Liver (tissue), 9 donors: ENCODE measurements around the gene ZNF785. TPM values are rescaled to one million over a fixed set of nuclear protein-coding genes. Genes with fewer than 3 reads are reported as not detected.

Source experiments
- DNase-seq: peaks from one replicate; pipeline ENCODE4 v3.0.0-alpha.2; 2017; ENCODE audit warnings: low spot score
- H3K27ac ChIP-seq, 2 donors: one replicate each; pipeline ENCODE4 v1.7.0; 2013; ENCODE audit warnings: inconsistent platforms in 2 of 2, low read length in 2 of 2, control low read depth in 1 of 2, low read depth in 1 of 2, mild to moderate bottlenecking in 1 of 2
- H3K27me3 ChIP-seq, 4 donors: one replicate each; pipeline versions ENCODE4 v1.6.1 to v1.7.0; 2013; ENCODE audit warnings: low read length in 3 of 4, inconsistent platforms in 1 of 4, mild to moderate bottlenecking in 1 of 4, moderate library complexity in 1 of 4; ENCODE audit not compliant: control insufficient read depth in 4 of 4, insufficient read depth in 4 of 4
- H3K36me3 ChIP-seq, 4 donors: one replicate each; pipeline versions ENCODE4 v1.6.1 to v1.7.0; 2013; ENCODE audit warnings: low read length in 3 of 4, mild to moderate bottlenecking in 3 of 4, low read depth in 1 of 4, moderate library complexity in 1 of 4; ENCODE audit not compliant: control insufficient read depth in 4 of 4, insufficient read depth in 3 of 4
- H3K4me1 ChIP-seq, 4 donors: one replicate each; pipeline versions ENCODE4 v1.6.1 to v1.7.0; 2013; ENCODE audit warnings: low read length in 3 of 4, mild to moderate bottlenecking in 3 of 4, moderate library complexity in 1 of 4; ENCODE audit not compliant: control insufficient read depth in 4 of 4, insufficient read depth in 4 of 4
- H3K4me3 ChIP-seq, 3 donors: one replicate each; pipeline versions ENCODE4 v1.6.1 to v1.7.0; 2013; ENCODE audit warnings: low read length in 3 of 3, control low read depth in 1 of 3, low read depth in 1 of 3, mild to moderate bottlenecking in 1 of 3
- H3K9ac ChIP-seq, 2 donors: one replicate each; pipeline ENCODE4 v1.7.0; 2013; ENCODE audit warnings: low read length in 2 of 2, mild to moderate bottlenecking in 2 of 2, moderate library complexity in 2 of 2, control low read depth in 1 of 2, low read depth in 1 of 2
- H3K9me3 ChIP-seq, 4 donors: one replicate each; pipeline versions ENCODE4 v1.6.1 to v1.7.0; 2013; ENCODE audit warnings: low read length in 3 of 4; ENCODE audit not compliant: control insufficient read depth in 4 of 4
- ATF3 ChIP-seq: IDR thresholded peaks from 2 replicates; pipeline ENCODE4 v1.6.1; 2016; ENCODE audit warnings: antibody characterized with exemption
- CTCF ChIP-seq: fragments of 150-350 bp; IDR thresholded peaks from 2 replicates; pipeline ENCODE4 v1.5.1; 2017; ENCODE audit warnings: improper control_type of control experiment, low read depth, low read length; ENCODE audit not compliant: missing input control
- FOXA1 ChIP-seq: IDR thresholded peaks from 2 replicates; pipeline ENCODE4 v1.6.1; 2016; ENCODE audit warnings: antibody characterized with exemption
- FOXA2 ChIP-seq: IDR thresholded peaks from 2 replicates; pipeline ENCODE4 v1.6.1; 2016; ENCODE audit warnings: antibody characterized with exemption
- GABPA ChIP-seq, 2 donors: IDR thresholded peaks in 1 of 2; conservative IDR thresholded peaks in 1 of 2; 2 replicates each; pipeline ENCODE4 v1.6.1; 2016; ENCODE audit warnings: antibody characterized with exemption in 2 of 2, mild to moderate bottlenecking in 1 of 2, moderate library complexity in 1 of 2
- HNF4A ChIP-seq, 2 donors: conservative IDR thresholded peaks; 2 replicates each; pipeline ENCODE4 v1.6.1; 2016; ENCODE audit warnings: antibody characterized with exemption in 2 of 2, mild to moderate bottlenecking in 2 of 2
- HNF4G ChIP-seq: IDR thresholded peaks from 2 replicates; pipeline ENCODE4 v1.6.1; 2016; ENCODE audit warnings: antibody characterized with exemption
- JUND ChIP-seq, 2 donors: IDR thresholded peaks; 2 replicates each; pipeline ENCODE4 v1.6.1; 2016; ENCODE audit warnings: antibody characterized with exemption in 2 of 2
- MAX ChIP-seq: IDR thresholded peaks from 2 replicates; pipeline ENCODE4 v1.6.1; 2016; ENCODE audit warnings: antibody characterized with exemption
- NR2F2 ChIP-seq: IDR thresholded peaks from 2 replicates; pipeline ENCODE4 v1.6.1; 2016; ENCODE audit warnings: antibody characterized with exemption
- RAD21 ChIP-seq, 2 donors: IDR thresholded peaks; 2 replicates each; pipeline ENCODE4 v1.6.1; 2016; ENCODE audit warnings: antibody characterized with exemption in 2 of 2, mild to moderate bottlenecking in 2 of 2
- REST ChIP-seq: IDR thresholded peaks from 2 replicates; pipeline ENCODE4 v1.6.1; 2016; ENCODE audit warnings: antibody characterized with exemption, mild to moderate bottlenecking
- RXRA ChIP-seq, 2 donors: IDR thresholded peaks; 2 replicates each; pipeline ENCODE4 v1.6.1; 2017 to 2018; ENCODE audit warnings: antibody characterized with exemption in 2 of 2, mild to moderate bottlenecking in 1 of 2
- SP1 ChIP-seq: IDR thresholded peaks from 2 replicates; pipeline ENCODE4 v1.6.1; 2018; ENCODE audit warnings: antibody characterized with exemption, mild to moderate bottlenecking
- TAF1 ChIP-seq: conservative IDR thresholded peaks from 2 replicates; pipeline ENCODE4 v1.6.1; 2016; ENCODE audit warnings: antibody characterized with exemption, mild to moderate bottlenecking
- YY1 ChIP-seq: IDR thresholded peaks from 2 replicates; pipeline ENCODE4 v1.6.1; 2016; ENCODE audit warnings: antibody characterized with exemption, mild to moderate bottlenecking
- ZBTB33 ChIP-seq: IDR thresholded peaks from 2 replicates; pipeline ENCODE4 v1.6.1; 2016; ENCODE audit warnings: antibody characterized with exemption
- WGBS: extraction: QIAGEN DNeasy Blood & Tissue Kit; methylation state at CpG from one replicate; pipeline ENCODE4 v1.1.7; 2013; 5-methylcytosine and 5-hydroxymethylcytosine counted together
- polyA plus RNA-seq, 2 donors: library from polyadenylated mRNA; stranded (reverse) in 1 of 2; unstranded in 1 of 2; fragments of 200-250 nt in 1 of 2; fragments of >200 nt in 1 of 2; fragmentation: Nextera tagmentation in 1 of 2; extraction: Ambion mirVana in 1 of 2; gene quantifications; one replicate each; pipeline versions ENCODE4 v1.2.1 to v1.2.3, GENCODE V29; 2013 to 2015
- total RNA-seq, 2 donors: library from RNA; depleted of rRNA; stranded (reverse); fragments of >200 nt; gene quantifications; one replicate each; pipeline ENCODE4 v1.2.3, GENCODE V29; 2014
- donor health status: healthy.
- donor health status: healthy.
- donor health status: healthy.
- donor health status: healthy.
- donor health status: healthy.

The ZNF785 gene
- total and polyA plus RNA-seq, 4 donors = 1.8 to 5.9 (median 3.3) TPM

GRCh38 chr16:30567991-30568638, 17.4 kb downstream of the ZNF785 start:
- Histone ChIP-seq H3K27ac (no peak overlapping the region), H3K36me3 (peaks cover 0 to 1% (median 0%) of the 10 kb centered on the region in 4 donors), H3K9ac (no peak overlapping the region), H3K9me3 (no peaks in the 10 kb centered on the region), H3K4me1 (peaks cover 3 to 20% (median 13%) of the 10 kb centered on the region in 4 donors), H3K27me3 (no peaks in the 10 kb centered on the region), H3K4me3 (no peak overlapping the region)
- WGBS = 62% methylated on average over 6 of the region's 6 CpGs
- no peak for DNase-seq
- TF ChIP-seq RXRA (IDR thresholded peaks at IDR 0.05) (no peak), HNF4G (no peak), HNF4A (conservative IDR thresholded peaks at IDR 0.05) (no peak), ZBTB33 (no peak), FOXA1 (no peak), TAF1 (no peak), GABPA (IDR thresholded peaks at IDR 0.05 in 1 of 2, conservative IDR thresholded peaks at IDR 0.05 in 1 of 2) (no peak), FOXA2 (no peak), SP1 (no peak), YY1 (no peak), CTCF (no peak), RAD21 (IDR thresholded peaks at IDR 0.05) (no peak), ATF3 (no peak), REST (no peak), JUND (IDR thresholded peaks at IDR 0.05) (no peak), NR2F2 (no peak), MAX (no peak)
